ENCODE measurements around the gene DCTN1.

DNA sequence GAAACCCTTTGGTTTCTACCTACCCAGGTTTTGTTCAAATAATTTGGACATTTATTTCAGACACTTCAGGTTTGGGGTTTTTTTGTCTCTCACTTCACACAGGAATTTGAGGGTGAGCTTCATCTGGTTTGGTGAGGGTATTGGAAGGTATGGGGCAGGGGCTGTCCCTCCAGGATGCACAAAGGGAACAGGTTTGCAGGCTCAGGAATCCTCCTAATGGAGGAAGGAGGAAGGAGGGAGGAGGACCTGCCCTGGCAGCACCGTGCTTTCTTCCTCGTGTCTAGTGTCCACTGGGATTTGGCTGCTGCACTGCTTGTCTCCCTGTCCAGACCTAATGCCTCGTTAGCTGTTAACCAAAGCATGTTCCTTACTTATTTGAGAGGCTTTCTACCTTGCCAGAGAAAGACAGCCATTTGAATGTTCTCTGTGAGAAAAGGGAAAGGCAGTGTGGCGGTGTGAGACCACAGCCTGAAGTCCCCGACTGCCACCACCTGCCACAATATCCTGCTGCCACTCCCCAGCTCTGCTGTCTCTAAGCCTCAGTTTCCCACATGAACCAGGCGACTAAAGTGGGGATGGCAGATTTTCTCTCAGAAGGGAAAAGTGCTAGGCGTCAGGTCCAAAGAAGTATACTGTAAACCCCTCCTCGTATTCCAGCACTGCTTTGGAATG lies 34.7 kb downstream of the DCTN1 start:
- TF ChIP-seq HDGF (IDR thresholded peaks at IDR 0.05; ENCODE audit: borderline replicate concordance) (no peak), SUZ12 (IDR thresholded peaks at IDR 0.05) (no peak), FOXK2 (IDR thresholded peaks at IDR 0.05) (no peak), NFRKB (IDR thresholded peaks at IDR 0.05) (no peak), FOXM1 (IDR thresholded peaks at IDR 0.05; ENCODE audit: borderline replicate concordance) (no peak), BHLHE40 (IDR thresholded peaks at IDR 0.05; ENCODE audit: borderline replicate concordance) (no peak), SP1 (IDR thresholded peaks at IDR 0.05) (no peak), CTBP1 (IDR thresholded peaks at IDR 0.05; ENCODE audit: borderline replicate concordance) (no peak), LEF1 (IDR thresholded peaks at IDR 0.05; ENCODE audit: borderline replicate concordance) (no peak), ARNT (IDR thresholded peaks at IDR 0.05) (no peak), ZNF384 (IDR thresholded peaks at IDR 0.05) (no peak)
